Kidney tubule cell (primary cell): ENCODE results near the gene SLC16A6.
A peak's percentile ranks its signal among the peaks of the same experiment; 100 is the strongest.
"Not testable (repeated sequence)": the region's sequence is repeated elsewhere in the genome, so short reads cannot be mapped to it uniquely, and the experiment has no call there.

ENCODE experiments used
- DNase-seq: peaks from one replicate; pipeline ENCODE4 v3.0.0-alpha.2; 2018; ENCODE audit warnings: low spot score

The SLC16A6 gene

DNA sequence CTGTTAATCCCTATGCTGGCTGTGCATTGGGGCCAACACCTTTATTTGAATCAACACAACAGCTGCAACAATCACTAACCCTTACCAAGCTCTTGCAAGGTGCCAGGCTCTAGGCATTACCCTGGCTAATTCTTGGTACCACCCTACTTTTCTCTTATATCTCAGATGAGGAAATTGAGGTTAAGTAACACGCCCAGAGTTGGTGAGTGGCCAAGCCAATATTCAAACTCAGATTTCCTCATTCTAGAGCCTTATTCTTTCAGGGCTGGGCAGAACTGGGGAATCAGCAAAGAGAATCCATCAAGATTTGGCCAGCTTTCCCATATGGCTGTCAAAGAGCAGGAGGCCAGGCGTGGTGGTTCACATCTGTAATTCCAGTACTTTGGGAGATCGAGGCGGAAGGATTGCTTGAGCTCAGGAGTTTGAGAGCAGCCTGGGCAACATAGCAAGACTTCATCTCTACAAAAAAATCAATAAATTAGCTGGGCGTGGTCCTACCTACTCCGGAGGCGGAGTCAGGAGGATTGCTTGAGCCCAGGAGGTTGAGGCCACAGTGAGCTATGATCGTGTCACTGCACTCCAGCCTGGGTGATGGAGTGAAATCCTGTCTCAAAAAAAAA lies 24.1 kb upstream of the SLC16A6 start:
- no peak for DNase-seq

DNA sequence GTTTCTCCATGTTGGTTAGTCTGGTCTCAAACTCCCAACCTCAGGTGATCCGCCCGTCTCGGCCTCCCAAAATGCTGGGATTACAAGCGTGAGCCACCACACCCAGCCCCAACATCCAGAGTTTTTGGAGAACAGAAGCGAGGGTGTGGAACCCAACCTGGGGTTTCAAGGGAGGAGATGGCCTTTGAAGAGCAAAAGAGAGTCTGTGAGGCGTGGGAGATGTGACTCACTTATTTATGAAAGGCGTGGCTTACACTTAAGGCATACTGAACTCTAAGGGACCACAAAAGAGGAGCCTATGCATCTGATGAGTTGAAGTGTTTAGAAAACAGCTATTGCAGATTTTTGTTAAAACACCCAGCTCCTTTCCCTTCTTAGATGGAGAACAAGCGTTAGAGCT lies 19.2 kb upstream of the SLC16A6 start:
- DNase-seq = no peak

DNA sequence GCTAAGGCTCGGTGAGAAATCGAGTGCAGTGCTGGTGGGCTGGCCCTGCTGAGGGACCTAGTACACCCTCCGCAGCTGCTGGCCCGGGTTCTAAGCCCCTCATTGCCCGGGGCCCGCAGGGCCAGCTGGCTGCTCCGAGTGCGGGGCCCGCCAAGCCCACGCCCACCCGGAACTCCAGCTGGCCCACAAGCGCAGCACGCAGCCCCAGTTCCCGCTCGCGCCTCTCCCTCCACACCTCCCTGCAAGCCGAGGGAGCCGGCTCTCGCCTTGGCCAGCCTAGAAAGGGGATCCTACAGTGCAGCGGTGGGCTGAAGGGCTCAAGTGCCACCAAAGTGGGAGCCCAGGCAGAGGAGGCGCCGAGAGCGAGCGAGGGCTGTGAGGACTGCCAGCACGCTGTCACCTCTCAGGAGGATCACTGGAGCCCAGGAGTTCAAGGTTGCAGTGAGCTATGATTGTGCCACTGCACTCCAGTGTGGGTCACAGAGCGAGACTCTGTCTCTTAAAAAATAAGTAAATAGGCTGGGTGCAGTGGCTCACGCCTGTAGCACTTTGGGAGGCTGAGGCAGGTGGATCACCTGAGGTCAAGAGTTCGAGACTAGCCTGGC lies 18.2 kb upstream of the SLC16A6 start:
- DNase-seq = not testable (repeated sequence)

DNA sequence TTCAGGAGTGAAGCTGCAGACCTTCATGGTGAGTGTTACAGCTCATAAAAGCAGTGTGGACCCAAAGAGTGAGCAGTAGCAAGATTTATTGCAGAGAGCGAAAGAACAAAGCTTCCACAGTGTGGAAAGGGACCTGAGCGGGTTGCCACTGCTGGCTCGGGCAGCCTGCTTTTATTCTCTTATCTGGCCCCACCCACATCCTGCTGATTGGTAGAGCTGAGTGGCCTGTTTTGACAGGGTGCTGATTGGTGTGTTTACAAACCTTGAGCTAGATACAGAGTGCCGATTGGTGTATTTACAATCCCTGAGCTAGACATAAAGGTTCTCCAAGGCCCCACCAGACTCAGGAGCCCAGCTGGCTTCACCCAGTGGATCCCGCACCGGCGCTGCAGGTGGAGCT lies 17.6 kb upstream of the SLC16A6 start:
- not testable (repeated sequence) for DNase-seq

DNA sequence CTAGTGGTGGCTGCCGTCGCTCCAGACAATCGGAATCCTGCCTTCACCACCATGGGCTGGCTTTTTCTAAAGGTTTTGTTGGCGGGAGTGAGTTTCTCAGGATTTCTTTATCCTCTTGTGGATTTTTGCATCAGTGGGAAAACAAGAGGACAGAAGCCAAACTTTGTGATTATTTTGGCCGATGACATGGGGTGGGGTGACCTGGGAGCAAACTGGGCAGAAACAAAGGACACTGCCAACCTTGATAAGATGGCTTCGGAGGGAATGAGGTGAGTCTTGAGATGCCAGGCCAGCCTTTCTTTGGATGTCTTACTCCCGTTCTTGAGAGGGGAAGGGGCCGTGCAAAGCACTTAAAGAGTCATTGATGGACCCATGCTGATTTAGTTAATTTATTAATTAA lies 16.5 kb upstream of the SLC16A6 start:
- no peak for DNase-seq

DNA sequence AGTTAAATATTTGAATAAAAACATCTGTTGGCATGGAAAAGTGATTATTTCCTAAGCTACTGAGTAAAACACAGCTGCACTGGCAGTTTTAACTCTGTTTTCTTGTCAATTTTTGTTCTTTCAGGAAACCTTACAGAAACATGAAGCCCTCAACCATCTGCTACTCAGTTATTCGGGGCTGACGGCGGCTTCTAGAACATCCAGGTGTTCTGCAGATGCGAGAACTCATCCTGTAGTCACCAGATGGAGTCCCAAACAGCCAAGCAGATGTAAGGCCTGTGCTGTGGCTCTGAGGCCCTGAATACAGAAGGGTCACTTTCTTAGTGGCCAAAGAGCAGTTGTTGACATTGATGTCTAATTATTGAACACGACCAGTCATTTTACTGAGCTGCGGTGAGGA lies 15.9 kb upstream of the SLC16A6 start:
- DNase-seq = no peak

DNA sequence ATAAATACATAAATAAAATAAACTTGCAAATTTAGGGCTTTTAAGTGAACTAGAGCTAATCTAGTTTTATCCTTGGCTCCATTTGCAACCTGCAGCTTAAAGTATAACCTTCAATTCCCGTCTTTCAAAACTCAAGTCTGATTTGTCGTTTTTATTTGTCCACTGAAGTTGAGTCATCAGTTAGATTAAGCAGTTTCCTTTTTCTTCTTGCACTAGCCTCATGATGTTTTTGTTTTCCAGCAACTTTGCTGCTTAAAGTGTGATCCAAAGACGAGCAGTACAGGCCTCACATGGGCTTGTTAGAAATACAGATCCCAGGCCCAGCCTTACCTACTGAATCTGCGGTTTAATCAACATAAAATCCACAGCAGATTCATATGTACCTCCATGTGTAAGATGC lies 14.2 kb upstream of the SLC16A6 start:
- no peak for DNase-seq

DNA sequence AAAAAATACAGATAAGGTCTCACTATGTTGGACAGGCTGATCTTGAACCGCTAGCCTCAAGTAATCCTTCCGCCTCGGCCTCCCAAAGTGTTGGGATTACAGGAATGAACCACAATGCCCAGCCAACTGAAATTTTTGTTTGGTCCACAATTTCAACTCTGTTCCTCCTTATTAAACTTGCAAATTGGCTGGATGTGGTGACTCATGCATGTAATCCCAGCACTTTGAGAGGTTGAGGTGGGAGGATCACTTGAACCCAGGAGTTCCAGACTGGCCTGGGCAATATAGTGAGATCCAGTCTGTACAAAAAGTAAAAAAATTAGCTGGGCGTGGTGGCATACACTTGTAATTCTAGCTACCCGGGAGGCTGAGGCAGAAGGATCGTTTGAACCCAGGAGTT lies 13.8 kb upstream of the SLC16A6 start:
- DNase-seq = no peak

DNA sequence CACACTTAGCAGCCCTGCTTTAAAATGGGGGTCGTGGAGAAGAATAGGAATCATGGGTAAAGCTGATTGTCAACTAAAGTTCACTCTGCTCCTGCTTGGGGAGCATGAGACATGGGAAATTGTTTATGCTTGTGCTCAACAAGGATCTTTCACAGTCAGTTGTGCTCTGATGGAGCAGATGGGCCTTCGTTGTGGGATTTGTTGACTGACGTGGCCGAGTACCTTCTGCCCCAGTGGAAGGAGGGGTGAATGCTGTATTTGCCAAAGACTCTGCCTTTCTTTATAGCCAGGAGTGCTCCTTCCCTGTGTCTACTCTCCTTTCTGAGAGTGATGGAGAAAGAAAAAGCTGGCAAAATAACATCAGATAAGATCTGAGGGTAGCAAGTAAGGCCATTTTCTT lies 11.7 kb upstream of the SLC16A6 start:
- DNase-seq = no peak

DNA sequence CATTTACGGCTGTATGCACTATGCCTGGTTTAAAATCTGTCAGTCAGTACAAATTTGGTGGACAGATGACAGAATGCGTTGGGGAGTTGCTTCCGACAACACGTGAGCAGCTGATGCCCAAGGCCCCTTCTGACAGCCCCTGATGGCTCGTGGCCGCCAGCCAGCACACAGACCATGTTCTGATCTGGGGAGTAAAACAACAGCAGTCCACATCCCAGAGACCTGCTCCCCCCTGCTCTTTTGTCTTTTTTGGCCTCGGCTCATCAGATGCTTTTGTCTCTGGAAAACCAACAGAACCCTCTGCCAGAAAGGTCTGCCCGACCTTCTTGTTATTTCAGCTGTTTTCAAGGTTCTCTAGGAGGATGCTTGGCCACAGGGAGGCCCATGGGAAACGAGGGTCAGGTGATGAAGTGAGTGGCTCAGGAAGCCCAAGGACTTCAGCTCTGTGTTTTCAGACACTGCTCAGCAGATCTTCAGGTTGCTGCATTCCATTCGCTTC lies 11.2 kb upstream of the SLC16A6 start:
- no peak for DNase-seq

DNA sequence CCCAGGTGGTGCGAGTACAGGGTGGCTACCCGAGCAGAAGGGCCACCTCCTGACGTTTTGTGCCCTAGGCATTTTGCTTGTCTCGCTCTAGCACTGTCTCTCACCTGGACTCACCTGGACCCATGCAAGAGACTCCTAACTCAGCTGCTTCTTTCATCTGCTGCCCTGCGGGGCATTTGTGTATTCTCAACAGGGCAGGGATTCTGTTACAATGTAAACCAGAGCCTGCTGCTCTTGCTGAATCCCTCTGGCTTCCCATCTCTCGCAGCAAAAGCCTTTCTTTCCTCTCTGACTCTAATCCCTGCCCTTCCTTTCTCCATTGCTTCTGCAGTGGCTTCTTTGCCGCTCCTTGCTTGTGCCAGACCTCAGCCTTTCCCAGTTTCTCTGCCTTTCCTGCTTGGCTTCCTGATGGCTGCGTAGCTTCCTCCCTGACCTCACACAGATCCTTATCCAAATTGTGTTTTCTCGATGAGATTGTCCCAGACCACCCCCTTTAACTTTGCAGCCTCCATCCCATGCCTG lies 10.6 kb upstream of the SLC16A6 start:
- DNase-seq = no peak

DNA sequence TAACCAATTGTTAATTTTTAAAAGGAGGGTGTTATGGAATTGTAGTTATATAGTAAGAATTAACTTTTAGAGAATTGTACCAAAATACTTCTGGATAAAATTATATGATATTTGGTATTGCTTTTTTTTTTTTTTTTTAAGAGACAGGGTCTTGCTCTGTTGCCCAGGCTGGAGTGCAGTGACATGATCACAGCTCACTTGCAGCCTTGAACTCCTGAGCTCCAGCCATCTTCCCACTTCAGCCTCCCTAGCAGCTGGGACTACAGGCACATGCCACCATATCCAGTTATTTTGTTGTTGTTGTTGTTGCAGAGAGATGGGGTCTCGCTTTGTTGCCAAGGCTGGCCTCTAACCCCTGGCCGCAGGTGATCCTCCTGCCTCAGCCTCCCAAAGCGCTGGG lies 8.9 kb upstream of the SLC16A6 start:
- DNase-seq = no peak

DNA sequence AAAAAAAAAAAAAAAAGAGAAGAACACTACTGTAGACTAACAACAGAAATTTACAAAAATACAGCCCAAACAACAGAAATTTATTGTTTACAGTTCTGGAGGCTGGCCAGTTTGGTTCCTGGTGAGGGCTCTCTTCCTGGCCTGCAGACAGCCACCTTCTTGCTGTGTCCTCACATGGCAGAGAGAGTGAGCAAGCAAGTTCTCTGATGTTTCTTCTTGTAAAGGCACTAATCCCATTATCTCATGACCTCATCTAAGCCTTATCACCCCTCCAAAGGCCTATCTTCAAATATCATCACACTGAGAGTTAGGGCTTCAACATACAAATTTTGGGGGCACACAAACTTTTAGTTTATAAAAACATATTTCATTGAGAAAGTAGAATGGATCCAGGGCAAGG lies 7.7 kb upstream of the SLC16A6 start:
- DNase-seq = no peak

DNA sequence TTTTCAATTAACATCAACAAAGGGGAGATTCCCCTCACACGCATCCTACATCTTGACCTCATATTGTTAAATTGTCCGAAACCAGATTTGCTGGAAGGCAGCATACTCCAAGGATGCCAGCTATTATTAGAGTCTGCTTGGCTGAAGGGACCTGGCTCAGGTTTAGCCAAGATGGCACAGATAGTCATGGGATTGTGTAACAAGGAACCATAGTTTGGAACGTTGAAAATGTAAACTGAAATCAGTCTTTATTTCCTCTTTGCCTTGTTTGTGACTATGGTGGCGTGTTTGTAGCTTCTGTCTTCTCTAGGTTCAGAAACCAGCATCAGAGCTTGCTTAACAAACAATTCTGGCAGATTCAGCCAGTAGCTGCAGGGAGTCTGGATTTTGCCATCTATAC lies 6.3 kb upstream of the SLC16A6 start:
- DNase-seq = no peak

DNA sequence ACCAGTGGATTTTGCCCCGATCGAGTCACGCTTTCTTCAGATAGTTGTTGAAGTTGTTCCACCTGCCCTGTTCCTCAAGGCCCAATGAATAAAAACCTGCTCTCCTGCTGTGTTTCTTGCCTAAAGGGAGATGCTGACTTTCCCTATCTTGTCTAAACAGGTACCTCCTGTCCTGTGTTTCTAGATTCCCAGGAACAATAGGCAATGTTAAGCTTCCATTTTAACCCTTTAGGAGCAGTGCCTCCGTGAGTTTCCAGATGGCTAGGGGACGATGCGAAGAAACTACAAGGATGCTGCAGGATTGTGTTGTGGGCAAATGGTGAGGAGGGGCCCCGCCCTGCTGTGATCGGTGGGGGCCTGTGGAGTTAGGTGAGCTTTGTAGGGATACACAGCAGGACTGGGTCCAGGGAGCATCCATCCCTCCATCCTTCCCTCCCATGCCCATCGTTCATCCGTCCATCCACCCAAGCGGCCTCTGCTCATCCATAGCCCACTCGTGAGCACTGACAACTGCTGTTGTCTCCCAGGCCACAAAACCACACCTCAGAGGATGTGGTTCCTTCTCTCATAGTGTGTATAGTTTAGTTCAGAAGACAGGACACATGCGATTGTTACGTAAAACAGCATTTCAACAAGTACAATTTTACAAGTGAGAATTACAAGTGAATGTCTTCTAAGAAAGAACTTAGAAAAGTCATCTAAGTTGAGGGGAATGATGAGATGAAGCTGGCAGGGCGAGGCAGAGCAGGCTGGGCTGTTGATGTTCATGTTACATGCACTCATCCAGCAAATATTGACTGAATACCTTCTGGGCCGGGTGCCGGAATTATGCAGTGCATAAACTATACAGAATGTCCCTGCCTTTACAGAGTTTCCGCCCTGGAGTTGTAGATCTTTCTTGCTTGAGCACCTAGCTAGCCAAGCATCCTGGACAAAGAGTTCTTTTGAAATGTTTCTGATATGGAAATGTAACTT lies 5.6 kb upstream of the SLC16A6 start:
- DNase-seq = no peak

DNA sequence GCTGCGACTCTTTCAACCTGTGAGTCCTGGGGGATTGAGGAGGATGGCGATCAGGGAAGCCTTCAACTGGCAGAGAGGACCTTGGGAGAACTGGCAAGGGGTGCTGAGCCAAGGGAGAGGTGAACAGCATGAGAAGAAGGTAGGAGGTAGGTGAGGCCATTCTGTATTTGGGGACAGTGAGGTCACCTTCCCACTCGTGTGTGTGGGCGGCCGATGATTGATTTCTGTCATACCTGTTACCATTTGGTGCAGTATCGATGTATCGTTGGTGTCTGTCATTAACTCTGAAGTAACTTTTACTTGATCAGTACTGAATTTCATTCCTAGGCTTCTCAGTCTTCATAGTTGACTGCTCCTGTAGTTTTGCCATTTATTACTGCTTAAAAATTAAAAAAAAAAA lies 4.2 kb upstream of the SLC16A6 start:
- no peak for DNase-seq

DNA sequence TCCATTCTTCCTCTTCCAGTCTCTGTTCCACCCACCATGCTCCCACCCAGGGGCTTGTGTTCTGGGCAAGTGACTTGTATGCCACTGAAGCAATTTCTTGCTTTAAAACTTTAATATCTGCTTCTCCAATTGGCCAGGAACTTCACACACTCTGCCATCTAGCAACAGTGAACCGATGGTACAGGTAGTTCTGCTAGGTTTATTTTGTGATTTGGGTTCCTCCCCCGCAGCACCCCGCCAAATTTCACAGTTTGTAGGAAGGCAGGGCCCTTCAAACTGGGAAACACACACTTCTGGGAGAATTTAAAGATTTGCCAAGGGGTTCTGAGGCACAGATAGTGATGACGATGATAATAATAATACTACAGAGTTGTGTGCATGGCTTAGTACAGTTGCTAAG lies 3.7 kb upstream of the SLC16A6 start:
- DNase-seq = no peak

DNA sequence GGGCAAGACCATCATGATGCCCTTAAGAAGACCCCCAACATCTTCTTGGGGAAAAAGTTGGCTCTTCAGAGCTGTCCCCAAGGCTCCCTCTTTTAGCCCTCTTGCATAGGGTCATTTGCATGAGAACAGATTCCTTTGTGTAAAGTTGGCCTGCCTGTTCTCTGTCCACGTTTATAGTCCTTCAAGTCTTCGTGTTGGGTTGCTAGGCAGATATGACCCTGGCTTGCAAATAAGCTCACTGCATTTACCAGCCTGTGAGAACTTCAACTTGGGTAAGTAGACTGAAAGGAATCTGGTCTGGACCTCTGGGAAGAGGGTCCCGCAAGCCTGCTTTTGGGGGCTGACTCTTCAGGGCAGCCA lies 3.2 kb upstream of the SLC16A6 start:
- no peak for DNase-seq

DNA sequence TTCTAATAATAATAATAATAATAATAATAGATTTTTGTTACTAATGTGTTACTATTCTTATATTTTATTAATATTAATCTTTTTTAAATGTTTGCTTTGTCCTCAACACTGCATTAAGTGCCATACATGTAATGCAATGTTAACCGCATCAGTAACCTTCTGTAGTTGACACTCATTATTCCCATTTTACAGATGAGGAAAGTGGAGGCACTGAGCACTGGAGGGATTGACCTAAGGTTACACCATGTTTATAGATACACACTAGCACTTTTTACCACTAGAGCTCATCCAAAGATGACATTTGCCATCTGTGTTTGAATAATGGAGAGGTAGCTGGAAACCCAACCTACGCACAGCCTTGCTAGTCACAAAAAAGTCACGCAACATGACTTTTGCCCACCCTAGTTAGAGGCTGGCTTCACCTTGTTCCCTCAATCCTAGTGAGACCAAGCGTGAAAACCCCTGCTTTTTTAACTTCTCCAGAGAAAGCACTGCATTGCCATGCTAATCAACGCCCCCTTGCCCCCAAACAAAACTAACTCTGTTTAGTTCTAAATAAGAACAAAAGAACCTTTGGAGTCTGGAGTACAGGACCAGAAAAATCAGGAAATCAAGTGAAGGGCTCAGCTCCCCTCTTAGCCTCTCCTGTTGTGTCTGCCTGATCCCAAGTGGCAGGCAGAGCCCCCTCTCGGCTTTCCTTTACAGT lies 2.7 kb upstream of the SLC16A6 start:
- DNase-seq = no peak

DNA sequence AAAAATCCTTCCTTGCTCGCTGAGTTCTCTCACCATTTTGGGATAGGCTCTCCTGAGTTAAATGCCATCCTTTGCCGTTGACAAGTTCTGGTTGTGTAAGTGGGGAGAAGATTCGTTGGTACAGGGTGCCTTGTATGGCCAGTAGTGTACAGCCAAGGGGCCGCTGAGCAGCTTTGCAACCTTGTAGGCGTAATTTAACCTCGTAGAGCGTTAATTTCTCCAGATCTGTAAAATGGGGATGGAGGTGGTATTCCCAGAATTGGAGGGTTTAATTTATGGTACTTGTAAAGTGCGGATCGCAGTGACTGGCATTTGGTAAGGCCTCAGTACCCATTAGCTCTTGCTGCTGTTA lies 1.7 kb upstream of the SLC16A6 start:
- DNase-seq = no peak

DNA sequence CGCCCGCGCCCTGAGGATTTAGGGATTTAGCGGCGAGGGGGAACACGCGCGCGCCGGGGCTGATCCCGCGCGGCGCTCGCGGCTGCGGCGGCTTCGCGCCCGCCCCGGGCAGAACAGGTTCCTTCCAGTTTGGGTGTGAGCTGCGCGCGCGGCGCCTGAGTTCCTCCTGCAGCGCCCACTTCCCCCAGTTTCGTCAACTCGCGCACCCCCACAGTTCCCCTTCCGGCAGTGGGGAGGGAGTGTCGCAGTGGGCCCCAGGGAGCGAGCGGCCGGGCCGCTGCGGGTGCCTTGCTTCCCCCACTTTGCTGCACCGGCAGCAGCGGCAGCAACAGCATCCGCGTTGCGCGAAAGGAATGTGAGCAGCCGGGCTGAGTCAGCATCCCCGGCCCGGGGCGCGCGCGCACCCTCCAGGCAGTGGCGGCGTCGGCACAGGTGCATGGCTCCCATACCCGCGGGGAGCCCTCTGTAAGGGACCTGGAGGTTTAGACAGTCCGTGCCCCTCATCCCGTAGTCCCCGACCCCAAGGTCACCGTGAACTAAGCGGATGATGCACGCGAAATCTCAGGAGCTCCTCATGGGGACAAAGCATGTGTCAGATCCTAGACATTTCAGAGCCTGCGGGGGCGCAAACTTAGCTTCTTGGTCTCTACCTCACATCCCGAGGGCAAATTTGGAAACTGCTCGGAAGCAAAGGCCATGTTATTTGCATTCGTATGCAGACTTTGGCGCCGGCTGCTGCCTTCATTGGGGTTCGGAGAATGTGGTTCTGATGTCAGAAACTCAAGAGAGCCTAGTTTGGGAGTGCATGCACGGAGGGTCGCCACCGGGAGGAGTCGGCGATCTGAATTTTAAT lies 1.1 kb upstream of the SLC16A6 start:
- DNase-seq = peak; percentile 86
